Heart left ventricle (tissue), 13 donors: ENCODE results near the gene ITSN1.

Experiments used
- CTCF ChIP-seq, 12 donors: fragments of 200-600 bp; sonication (generic) in 4 of 12; IDR thresholded peaks; one replicate each; pipeline versions ENCODE4 v1.5.0 to v1.8.0; 2018 to 2022; ENCODE audit warnings: antibody characterized with exemption in 12 of 12, mild to moderate bottlenecking in 5 of 12
- POLR2A ChIP-seq, 2 donors: fragments of 450-650 bp; IDR thresholded peaks; one replicate each; pipeline ENCODE4 v1.6.1; 2017; ENCODE audit warnings: antibody characterized with exemption in 2 of 2, mild to moderate bottlenecking in 2 of 2, moderate library complexity in 2 of 2
- donor health status: ischemic (EF 13 %, LVEDD 7.1; RV severe dilation, severe dysfunction).
- donor health status: DM: no; HTN: yes; CAD: no.
- donor health status: DM: no; HTN: no; CAD: no.
- donor health status: ischemic (EF 25% LVEDD 6.9; RV normal size, moderate dysfunction).
- donor health status: ischemic (EF 25% LVEDD 5.7; RV mildly dilated, moderate dysfunction).
- donor health status: ischemic (EF 35%, LVEDD 5.7; RV mildly dilated, moderate dysfunction).
- donor health status: nonischemic (EF 11% LVEDD 7.7; RV severe dilation, severe dysfunction).
- donor health status: DM: yes; HTN: yes; CAD: no.
- donor health status: PGD.
- donor health status: ischemic (EF 29% LVEDD 5.4; RV normal size, mild dysfunction).
- donor health status: nonischemic (EF 23%, LVEDD 6.1; RV moderate dilation, normal function).

DNA sequence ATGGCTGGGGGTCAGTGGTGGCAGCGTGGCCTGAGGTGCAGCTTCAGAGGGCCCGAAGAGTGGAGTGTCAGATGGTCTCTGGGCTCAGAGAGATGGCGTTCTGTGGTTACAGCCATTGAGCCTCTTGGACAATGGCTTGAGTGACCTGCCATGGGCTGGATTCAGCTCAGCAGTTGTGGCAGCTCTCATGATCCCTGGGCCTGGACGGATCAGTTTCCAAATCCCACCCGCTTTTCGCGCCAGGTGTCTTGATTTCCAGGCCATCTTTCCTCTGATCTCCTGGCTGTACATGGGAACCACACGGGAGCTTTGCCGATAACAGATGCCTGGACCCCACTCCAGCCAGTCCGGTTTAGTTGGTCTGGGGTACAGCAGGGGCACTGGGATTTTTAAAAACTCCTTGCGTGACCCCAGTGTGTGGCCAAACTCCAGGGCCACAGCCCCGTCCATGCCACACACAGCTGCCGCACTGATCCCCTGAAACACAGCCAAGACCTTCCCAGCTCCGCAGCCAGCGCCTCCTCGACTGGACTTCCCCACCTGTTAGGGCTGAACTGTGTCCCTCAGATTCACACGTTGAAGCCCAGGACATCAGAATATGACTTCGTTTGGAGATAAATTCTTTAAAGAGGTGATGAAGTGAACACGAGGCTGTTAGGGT is 205.4 kb downstream of the ITSN1 start:
- no peak for TF ChIP-seq CTCF (IDR thresholded peaks at IDR 0.05)
- no peak for TF ChIP-seq POLR2A (IDR thresholded peaks at IDR 0.05)
